Trophoblast cell (in vitro differentiated cells and primary cell): ENCODE data around the gene GAB2.

Experiments
- DNase-seq, 2 donors: peaks; one replicate each; pipeline ENCODE4 v3.0.0-alpha.2; 2016
- H2AFZ ChIP-seq: 2 replicates; pipeline ENCODE4 v1.6.1; 2013; ENCODE audit warnings: low read length, moderate library complexity, mild to moderate bottlenecking; ENCODE audit not compliant: insufficient read depth, poor library complexity
- H2AK5ac ChIP-seq: 2 replicates; pipeline ENCODE4 v1.6.1; 2013; ENCODE audit warnings: mild to moderate bottlenecking, low read length
- H2BK120ac ChIP-seq: 2 replicates; pipeline ENCODE4 v1.6.1; 2013; ENCODE audit warnings: low read length, mild to moderate bottlenecking, moderate library complexity; ENCODE audit not compliant: insufficient read depth, poor library complexity
- H2BK12ac ChIP-seq: 2 replicates; pipeline ENCODE4 v1.6.1; 2013; ENCODE audit warnings: mild to moderate bottlenecking, low read length, moderate library complexity
- H2BK5ac ChIP-seq: 2 replicates; pipeline ENCODE4 v1.6.1; 2013; ENCODE audit warnings: low read length, low read depth, moderate library complexity, mild to moderate bottlenecking; ENCODE audit not compliant: poor library complexity
- H3K14ac ChIP-seq: 2 replicates; pipeline ENCODE4 v1.6.1; 2013; ENCODE audit warnings: mild to moderate bottlenecking, low read length
- H3K18ac ChIP-seq: 2 replicates; pipeline ENCODE4 v1.6.1; 2013; ENCODE audit warnings: mild to moderate bottlenecking, low read length
- H3K23ac ChIP-seq: 2 replicates; pipeline ENCODE4 v1.6.1; 2013; ENCODE audit warnings: low read length
- H3K27ac ChIP-seq: 2 replicates; pipeline ENCODE4 v1.5.1; 2013; ENCODE audit warnings: low read depth, mild to moderate bottlenecking, inconsistent platforms, low read length, moderate library complexity
- H3K27me3 ChIP-seq: 2 replicates; pipeline ENCODE4 v1.6.1; 2013; ENCODE audit warnings: inconsistent platforms, mild to moderate bottlenecking, low read length, moderate library complexity; ENCODE audit not compliant: insufficient read depth
- H3K36me3 ChIP-seq, 2 experiments: 1 replicate in 1 of 2; 2 replicates in 1 of 2; pipeline ENCODE4 v1.6.1; 2013; ENCODE audit warnings: low read length in 2 of 2, mild to moderate bottlenecking in 2 of 2, moderate library complexity in 1 of 2; ENCODE audit not compliant: insufficient read depth in 2 of 2, control insufficient read depth in 1 of 2
- H3K4ac ChIP-seq: 2 replicates; pipeline ENCODE4 v1.6.1; 2013; ENCODE audit warnings: low read depth, mild to moderate bottlenecking, low read length, moderate library complexity
- H3K4me1 ChIP-seq, 2 experiments: 1 replicate in 1 of 2; 2 replicates in 1 of 2; pipeline ENCODE4 v1.6.1; 2013; ENCODE audit warnings: low read length in 2 of 2, mild to moderate bottlenecking in 2 of 2, moderate library complexity in 1 of 2; ENCODE audit not compliant: insufficient read depth in 2 of 2, control insufficient read depth in 1 of 2
- H3K4me2 ChIP-seq: 2 replicates; pipeline ENCODE4 v1.6.1; 2013; ENCODE audit warnings: inconsistent platforms, mild to moderate bottlenecking, low read length, moderate library complexity
- H3K4me3 ChIP-seq: 2 replicates; pipeline ENCODE4 v1.5.1; 2013; ENCODE audit warnings: mild to moderate bottlenecking, low read depth, low read length, inconsistent platforms
- H3K79me1 ChIP-seq: one replicate; pipeline ENCODE4 v1.6.1; 2013; ENCODE audit warnings: low read length
- H3K79me2 ChIP-seq: 2 replicates; pipeline ENCODE4 v1.6.1; 2013; ENCODE audit warnings: low read length, mild to moderate bottlenecking; ENCODE audit not compliant: control insufficient read depth, insufficient read depth, poor library complexity
- H3K9ac ChIP-seq: 2 replicates; pipeline ENCODE4 v1.6.1; 2013; ENCODE audit warnings: mild to moderate bottlenecking, low read length
- H3K9me3 ChIP-seq: 2 replicates; pipeline ENCODE4 v1.6.1; 2013; ENCODE audit warnings: low read depth, mild to moderate bottlenecking, control low read depth, inconsistent platforms, low read length; ENCODE audit not compliant: insufficient read depth
- H4K12ac ChIP-seq: 2 replicates; pipeline ENCODE4 v1.6.1; 2013; ENCODE audit warnings: low read depth, mild to moderate bottlenecking, low read length, moderate library complexity
- H4K8ac ChIP-seq: 2 replicates; pipeline ENCODE4 v1.6.1; 2013; ENCODE audit warnings: low read depth, mild to moderate bottlenecking, low read length, moderate library complexity
- H4K91ac ChIP-seq: one replicate; pipeline ENCODE4 v1.6.1; 2013; ENCODE audit warnings: low read depth, mild to moderate bottlenecking, low read length, moderate library complexity
- WGBS: extraction: QIAGEN DNeasy Blood & Tissue Kit; methylation state at CpG from one replicate; pipeline ENCODE4 v1.1.7; 2013; ENCODE audit warnings: missing lambda C conversion rate; ENCODE audit not compliant: insufficient read length, insufficient coverage; ENCODE audit errors: extremely low coverage; 5-methylcytosine and 5-hydroxymethylcytosine counted together

Gene GAB2

DNA sequence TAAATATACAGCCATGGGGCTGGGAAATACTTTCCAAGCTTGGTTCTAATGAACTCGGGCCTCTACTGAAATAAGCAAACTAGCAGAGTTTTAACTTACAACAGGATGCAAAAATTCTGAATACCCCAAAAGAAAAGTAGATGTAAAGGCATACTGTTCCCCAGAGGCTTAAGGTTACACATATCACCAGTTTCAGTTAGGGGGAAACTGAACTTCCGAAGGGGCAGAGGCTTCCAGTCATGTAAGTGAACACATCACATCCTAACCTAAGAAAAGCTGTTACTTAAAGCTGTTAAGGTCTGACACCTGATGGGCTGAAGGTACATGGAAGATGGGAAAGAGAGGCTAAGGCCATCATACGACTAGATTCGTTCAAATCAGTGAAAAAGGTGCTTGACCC, 2.3 kb downstream of the GAB2 start:
- no peak overlapping the region for H2AFZ ChIP-seq
- no peak overlapping the region for H4K8ac ChIP-seq
- H2AK5ac ChIP-seq, result no peak overlapping the region
- H3K4ac ChIP-seq, result peak overlapping the region; percentile 90
- H3K14ac ChIP-seq, result no peak overlapping the region
- H2BK120ac ChIP-seq, result no peak overlapping the region
- H3K9me3 ChIP-seq, result no peaks in the 10 kb centered on the region
- H3K27ac ChIP-seq, result peak overlapping the region; percentile 57
- H3K36me3 ChIP-seq, result peaks cover 1 to 2% of the 10 kb centered on the region in 2 experiments
- no peak for DNase-seq
- H3K4me1 ChIP-seq, result peaks cover 13 to 17% of the 10 kb centered on the region in 2 experiments
- no CpG with 5 or more reads among the region's 4 CpGs for WGBS
- H3K79me2 ChIP-seq, result peaks cover 30% of the 10 kb centered on the region
- no peaks in the 10 kb centered on the region for H3K27me3 ChIP-seq
- no peak overlapping the region for H2BK5ac ChIP-seq
- no peak overlapping the region for H3K23ac ChIP-seq
- H3K18ac ChIP-seq, result no peak overlapping the region
- no peak overlapping the region for H3K4me3 ChIP-seq
- H3K4me2 ChIP-seq, result no peak overlapping the region
- peaks cover 30% of the 10 kb centered on the region for H3K79me1 ChIP-seq
- no peak overlapping the region for H2BK12ac ChIP-seq
- H4K91ac ChIP-seq, result no peak overlapping the region
- no peak overlapping the region for H4K12ac ChIP-seq
- H3K9ac ChIP-seq, result no peak overlapping the region

GRCh38 chr11:78414321-78415051, 3.1 kb downstream of the GAB2 start:
- DNase-seq, result peak in 1 of 2 donors; percentile 50
- H3K4me3 ChIP-seq, result no peak overlapping the region
- H3K23ac ChIP-seq, result no peak overlapping the region

DNA sequence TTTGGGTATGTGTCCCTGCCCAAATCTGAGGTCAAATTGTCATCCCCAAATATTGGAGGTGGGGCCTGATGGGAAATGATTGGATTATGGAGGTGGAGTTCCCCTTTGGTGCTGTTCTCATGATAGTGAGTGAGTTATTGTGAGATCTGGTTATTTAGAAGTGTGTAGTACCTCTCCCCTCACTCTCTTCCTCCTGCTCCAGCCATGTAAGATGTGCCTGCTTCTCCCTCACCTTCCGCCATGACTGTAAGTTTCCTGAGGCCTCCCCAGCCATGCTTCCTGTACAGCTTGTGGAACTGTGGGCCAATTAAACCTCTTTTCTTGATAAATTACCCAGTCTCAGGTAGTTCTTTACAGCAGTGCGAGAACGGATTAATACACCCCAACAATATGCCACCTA, 9.0 kb downstream of the GAB2 start:
- no peak overlapping the region for H4K12ac ChIP-seq
- no CpG with 5 or more reads among the region's 3 CpGs for whole genome bisulfite sequencing
- H2AFZ ChIP-seq, result no peak overlapping the region
- peaks cover 6 to 9% of the 10 kb centered on the region in 2 experiments for H3K4me1 ChIP-seq
- no peak overlapping the region for H3K4me3 ChIP-seq
- peaks cover 2% of the 10 kb centered on the region for H3K9me3 ChIP-seq
- H3K27me3 ChIP-seq, result no peaks in the 10 kb centered on the region
- no peak overlapping the region for H3K9ac ChIP-seq
- no peak overlapping the region for H2AK5ac ChIP-seq
- no peak overlapping the region for H2BK5ac ChIP-seq
- H2BK120ac ChIP-seq, result no peak overlapping the region
- no peak overlapping the region for H3K23ac ChIP-seq
- H3K27ac ChIP-seq, result no peak overlapping the region
- DNase-seq, result no peak
- H2BK12ac ChIP-seq, result no peak overlapping the region
- peaks cover 19% of the 10 kb centered on the region for H3K79me2 ChIP-seq
- H3K79me1 ChIP-seq, result peaks cover 5% of the 10 kb centered on the region
- H3K18ac ChIP-seq, result no peak overlapping the region
- peak overlapping the region; percentile 22 for H3K4ac ChIP-seq
- H3K4me2 ChIP-seq, result no peak overlapping the region
- peaks cover 2 to 9% of the 10 kb centered on the region in 2 experiments for H3K36me3 ChIP-seq
- no peak overlapping the region for H3K14ac ChIP-seq
- no peak overlapping the region for H4K8ac ChIP-seq
- no peak overlapping the region for H4K91ac ChIP-seq

More at GRCh38 chr11:78414321-78415051, 3.1 kb downstream of the GAB2 start:
- Histone ChIP-seq H3K27ac (no peak overlapping the region), H3K36me3 (peaks cover 1 to 2% of the 10 kb centered on the region in 2 experiments), H2BK5ac (no peak overlapping the region), H3K4me2 (no peak overlapping the region), H3K14ac (no peak overlapping the region), H2BK12ac (no peak overlapping the region), H2BK120ac (no peak overlapping the region), H3K18ac (no peak overlapping the region), H3K9me3 (no peaks in the 10 kb centered on the region), H4K12ac (no peak overlapping the region), H3K4me1 (peaks cover 9 to 14% of the 10 kb centered on the region in 2 experiments), H3K79me1 (peaks cover 27% of the 10 kb centered on the region), H2AK5ac (no peak overlapping the region), H3K9ac (no peak overlapping the region), H4K91ac (no peak overlapping the region), H2AFZ (no peak overlapping the region), H4K8ac (no peak overlapping the region), H3K4ac (peak overlapping the region; percentile 94), H3K27me3 (no peaks in the 10 kb centered on the region), H3K79me2 (peaks cover 28% of the 10 kb centered on the region)
- WGBS, result no CpG with 5 or more reads among the region's 14 CpGs

DNA sequence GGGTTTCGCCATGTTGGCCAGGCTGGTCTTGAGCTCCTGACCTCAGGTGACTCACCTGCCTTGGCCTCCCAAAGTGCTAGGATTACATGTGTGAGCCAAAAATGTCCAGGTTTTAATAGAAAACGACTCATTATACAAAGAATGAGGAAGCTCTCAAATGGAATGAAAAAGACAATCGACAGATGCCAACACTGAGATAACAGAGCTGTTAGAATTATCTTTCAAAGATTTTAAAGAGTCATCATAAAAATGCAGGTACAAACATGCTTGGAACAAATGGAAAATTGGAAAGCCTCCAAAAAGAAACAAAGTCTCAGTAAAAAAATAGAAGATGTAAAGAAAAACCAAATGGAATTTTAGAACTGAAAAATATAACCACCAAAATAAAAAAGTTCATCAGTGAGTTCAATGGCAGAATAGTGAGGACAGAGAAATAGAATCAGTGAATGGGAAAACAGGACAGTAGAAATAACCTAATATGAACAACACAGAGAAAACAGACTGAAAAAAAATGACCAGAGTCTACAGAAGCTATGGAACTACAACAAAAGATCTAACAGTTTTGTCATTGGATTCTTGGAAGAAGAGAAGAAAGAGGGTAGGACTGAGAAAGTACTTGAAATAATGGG, 10.9 kb downstream of the GAB2 start:
- H3K79me2 ChIP-seq, result peaks cover 20% of the 10 kb centered on the region
- H3K4me2 ChIP-seq, result no peak overlapping the region
- peak; percentile 77 to 90 for DNase-seq
- H4K12ac ChIP-seq, result no peak overlapping the region
- peak overlapping the region; percentile 73 for H3K27ac ChIP-seq
- H3K4me3 ChIP-seq, result no peak overlapping the region
- no peak overlapping the region for H3K23ac ChIP-seq
- H2BK5ac ChIP-seq, result no peak overlapping the region
- H3K4ac ChIP-seq, result peak overlapping the region; percentile 99
- peak overlapping the region; percentile 28 for H4K91ac ChIP-seq
- no peak overlapping the region for H2BK120ac ChIP-seq
- H3K79me1 ChIP-seq, result peaks cover 8% of the 10 kb centered on the region
- no peak overlapping the region for H3K14ac ChIP-seq
- H3K27me3 ChIP-seq, result no peaks in the 10 kb centered on the region
- no peak overlapping the region for H3K18ac ChIP-seq
- peaks cover 6 to 9% of the 10 kb centered on the region in 2 experiments for H3K4me1 ChIP-seq
- no CpG with 5 or more reads among the region's 3 CpGs for WGBS
- no peak overlapping the region for H2AFZ ChIP-seq
- no peak overlapping the region for H2AK5ac ChIP-seq
- peaks cover 2% of the 10 kb centered on the region for H3K9me3 ChIP-seq
- H3K9ac ChIP-seq, result no peak overlapping the region
- no peak overlapping the region for H2BK12ac ChIP-seq
- H3K36me3 ChIP-seq, result peaks cover 2 to 9% of the 10 kb centered on the region in 2 experiments
- no peak overlapping the region for H4K8ac ChIP-seq
